GM10266 (cell line): ENCODE measurements around the gene UQCRFS1.
"Not testable (repeated sequence)": the region's sequence is repeated elsewhere in the genome, so short reads cannot be mapped to it uniquely, and the experiment has no call there.

Source experiments
- DNase-seq: peaks from one replicate; pipeline ENCODE4 v3.0.0; 2012; ENCODE audit errors: extremely low spot score
- CTCF ChIP-seq: IDR thresholded peaks from 2 replicates; pipeline ENCODE4 v1.5.1; 2012; ENCODE audit warnings: mild to moderate bottlenecking, low read depth; ENCODE audit not compliant: control insufficient read depth, insufficient read depth; ENCODE audit errors: missing control alignments

The UQCRFS1 gene

GRCh38 chr19:29241324-29241723 is 28.4 kb upstream of the UQCRFS1 start:
- no peak for DNase-seq
- no peak for TF ChIP-seq CTCF

DNA sequence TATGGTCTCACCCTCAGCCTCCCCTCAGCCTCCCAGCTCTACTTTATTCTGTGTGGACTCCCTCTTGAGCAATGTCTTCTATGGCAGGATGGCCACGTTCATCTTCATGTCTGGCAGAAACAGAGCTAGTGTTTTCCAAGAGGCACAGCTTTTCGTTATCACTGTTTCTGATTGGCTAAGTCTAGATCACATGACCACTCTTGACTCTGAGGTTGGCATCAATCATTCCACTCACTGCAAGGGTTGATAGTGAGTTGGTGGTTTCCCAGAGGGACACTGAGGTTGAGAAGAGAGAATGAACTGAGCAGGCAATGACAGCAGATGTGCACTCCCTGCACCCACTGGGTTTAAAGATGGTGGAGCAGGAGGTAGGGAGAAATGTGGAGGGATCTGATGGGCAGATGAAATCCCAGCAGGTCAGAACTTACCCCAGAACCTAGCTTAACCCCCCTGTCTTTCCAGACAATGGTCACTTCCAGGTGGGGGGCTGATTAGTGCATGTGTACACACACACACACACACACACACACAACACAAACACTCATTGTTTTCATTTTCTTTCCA is 26.3 kb upstream of the UQCRFS1 start:
- no peak for DNase-seq
- TF ChIP-seq CTCF, result no peak

GRCh38 chr19:29233591-29233990 is 20.6 kb upstream of the UQCRFS1 start:
- TF ChIP-seq CTCF, result no peak
- no peak for DNase-seq

DNA sequence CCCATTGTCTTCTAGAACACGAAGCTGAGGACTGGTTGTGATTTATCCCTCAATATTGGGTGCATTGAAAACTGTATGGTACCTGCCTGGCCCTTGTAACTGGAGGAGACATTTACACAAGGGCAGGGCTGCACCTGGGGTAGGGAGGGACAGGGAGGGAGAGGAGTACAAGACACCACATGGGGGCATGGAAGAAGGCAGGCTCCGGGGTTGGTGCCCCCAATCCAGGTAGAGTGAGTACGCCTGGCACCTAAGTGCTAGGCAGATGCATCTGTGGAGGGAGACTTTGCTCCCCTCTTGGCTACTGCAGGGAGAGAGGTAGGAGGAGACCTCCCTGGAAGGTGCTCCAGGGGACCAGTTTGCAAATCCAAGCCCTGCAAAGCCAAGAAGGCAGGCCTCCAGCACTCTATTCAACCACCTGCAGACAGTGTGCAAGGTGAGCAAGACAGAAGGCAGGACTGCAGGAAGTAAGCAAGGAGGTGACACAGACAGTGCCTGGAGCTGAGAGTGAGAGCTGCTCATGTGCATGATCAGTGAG is 19.4 kb upstream of the UQCRFS1 start:
- no peak for DNase-seq
- TF ChIP-seq CTCF, result no peak

GRCh38 chr19:29231306-29231705 is 18.4 kb upstream of the UQCRFS1 start:
- not testable (repeated sequence) for DNase-seq

DNA sequence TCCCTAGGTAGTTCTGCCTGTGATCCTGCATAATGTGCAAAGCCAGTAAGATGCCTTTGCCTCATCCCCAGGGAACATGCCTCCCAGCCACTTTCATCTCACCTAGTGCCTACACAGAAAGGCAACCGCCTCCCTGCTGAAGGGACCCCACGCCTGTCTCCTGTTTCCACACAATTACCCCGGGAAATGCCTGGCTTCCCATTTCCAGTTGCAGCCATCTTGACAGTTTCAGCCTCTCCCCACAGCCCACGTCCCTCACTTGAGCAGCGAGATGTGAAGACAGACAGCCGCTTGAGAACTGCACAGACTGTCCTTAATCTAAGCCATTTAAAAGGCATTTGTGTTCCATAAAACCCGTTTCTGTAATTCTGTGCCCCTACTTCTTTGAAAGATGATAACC is 4.7 kb upstream of the UQCRFS1 start:
- no peak for DNase-seq
- TF ChIP-seq CTCF, result no peak

- TF ChIP-seq CTCF, result no peak
- DNase-seq, result no peak
These were observed 3.1 kb upstream of the UQCRFS1 start for GRCh38 chr19:29216021-29216420.

DNA sequence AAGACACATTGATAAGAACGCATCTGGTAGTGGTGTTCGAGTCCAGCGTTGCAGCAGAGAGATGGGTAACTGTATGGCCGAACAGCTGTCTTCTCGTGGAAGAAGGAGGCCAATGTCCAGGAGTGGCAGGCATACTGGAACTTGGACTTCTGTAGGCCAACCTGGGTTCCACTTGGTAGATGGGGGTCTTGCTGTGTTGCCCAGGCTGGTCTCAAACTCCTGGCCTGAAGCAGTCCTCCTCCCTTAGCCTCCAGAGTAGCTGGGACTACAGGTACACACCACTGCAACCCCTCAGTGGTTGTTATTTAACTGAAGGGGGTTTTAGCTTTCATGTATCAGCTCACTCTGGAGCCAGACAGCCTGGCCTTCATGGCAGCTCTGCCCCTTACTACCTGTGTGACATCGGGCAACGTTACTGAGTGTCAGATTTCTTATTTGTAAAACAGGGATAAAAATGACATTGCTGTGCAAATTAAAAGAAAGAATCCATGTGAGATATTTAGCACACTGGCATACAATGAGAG is 2.4 kb upstream of the UQCRFS1 start:
- DNase-seq, result no peak
- TF ChIP-seq CTCF, result no peak
